ENCODE data around the gene NLRP1. TPM values are rescaled to one million over a fixed set of nuclear protein-coding genes. Genes with fewer than 3 reads are reported as not detected.

NLRP1 gene
- total and polyA plus RNA-seq, 9 of the 15 experiments (the other 6 are each of a cell fraction or from before 2014, with no cell fraction given): 4.0 to 69.4 (median 27.7) TPM

- peak; percentile 96 for TF ChIP-seq ATF3 (IDR thresholded peaks at IDR 0.05)
- TF ChIP-seq ATF3 (CRISPR knock-in tag; conservative IDR thresholded peaks at IDR 0.05): 0 out of 2 replicates have a peak, but pooled peaks have one; percentile 19
- no peak for TF ChIP-seq NRF1 (conservative IDR thresholded peaks at IDR 0.05 in 1 of 2, IDR thresholded peaks at IDR 0.05 in 1 of 2)
- no peak for TF ChIP-seq RBFOX2 (IDR thresholded peaks at IDR 0.05; ENCODE audit: low read depth, low read length)
- no peak for TF ChIP-seq MTA1 (IDR thresholded peaks at IDR 0.05; ENCODE audit: borderline replicate concordance)
- no peak for TF ChIP-seq PRDM10 (IDR thresholded peaks at IDR 0.05; ENCODE audit: partially characterized antibody)
- peak; percentile 94 for TF ChIP-seq JUND (IDR thresholded peaks at IDR 0.05; ENCODE audit: borderline replicate concordance, low read depth, low read length)
- TF ChIP-seq JUND (tag; IDR thresholded peaks at IDR 0.05; ENCODE audit: borderline replicate concordance, low read depth, low read length): peak; percentile 95
- no peak for TF ChIP-seq NEUROD1 (IDR thresholded peaks at IDR 0.05; ENCODE audit: borderline replicate concordance, low read depth, low read length, partially characterized antibody)
- TF ChIP-seq ZNF609 (CRISPR knock-in tag; IDR thresholded peaks at IDR 0.05; ENCODE audit: borderline replicate concordance): no peak
- TF ChIP-seq ARHGAP35 (IDR thresholded peaks at IDR 0.05; ENCODE audit: partially characterized antibody): no peak
- no peak for TF ChIP-seq CEBPB (tag; IDR thresholded peaks at IDR 0.05)
- TF ChIP-seq HMBOX1 (IDR thresholded peaks at IDR 0.05): no peak
- no peak for TF ChIP-seq ETS2 (tag; IDR thresholded peaks at IDR 0.05; ENCODE audit: borderline replicate concordance, poor library complexity, severe bottlenecking)
- TF ChIP-seq PURB (CRISPR knock-in tag; IDR thresholded peaks at IDR 0.05; ENCODE audit: low read depth): no peak
These were observed 57.3 kb downstream of the NLRP1 start (continued) for GRCh38 chr17:5526821-5527598.

Data from K562 (cell line).